ENCODE data around the gene C2.
"Not testable (repeated sequence)": the region's sequence is repeated elsewhere in the genome, so short reads cannot be mapped to it uniquely, and the experiment has no call there.

C2 gene

GRCh38 chr6:31989363-31989762 is 61.8 kb downstream of the C2 start:
- not testable (repeated sequence) for H3K4me3 ChIP-seq (ENCODE audit: low read depth in 1 of 5, low read length in 5 of 5); H3K9me3 ChIP-seq (ENCODE audit: control insufficient read depth in 5 of 5, low read length in 5 of 5); H3K27ac ChIP-seq (ENCODE audit: low read depth, low read length); H3K4me1 ChIP-seq (ENCODE audit: control insufficient read depth in 5 of 5, insufficient read depth in 5 of 5, low read length in 5 of 5); H3K9ac ChIP-seq (ENCODE audit: low read length in 5 of 5); H3K27me3 ChIP-seq (ENCODE audit: control insufficient read depth in 5 of 5, insufficient read depth in 4 of 5, low read length in 5 of 5); H3K36me3 ChIP-seq (ENCODE audit: control insufficient read depth in 5 of 5, insufficient read depth in 5 of 5, low read length in 5 of 5)

- H3K9ac ChIP-seq (ENCODE audit: low read length in 5 of 5); H3K9me3 ChIP-seq (ENCODE audit: control insufficient read depth in 5 of 5, low read length in 5 of 5); H3K4me3 ChIP-seq (ENCODE audit: low read depth in 1 of 5, low read length in 5 of 5); H3K27me3 ChIP-seq (ENCODE audit: control insufficient read depth in 5 of 5, insufficient read depth in 4 of 5, low read length in 5 of 5); H3K4me1 ChIP-seq (ENCODE audit: control insufficient read depth in 5 of 5, insufficient read depth in 5 of 5, low read length in 5 of 5); H3K36me3 ChIP-seq (ENCODE audit: control insufficient read depth in 5 of 5, insufficient read depth in 5 of 5, low read length in 5 of 5); H3K27ac ChIP-seq (ENCODE audit: low read depth, low read length): not testable (repeated sequence)
These were observed 66.9 kb downstream of the C2 start for GRCh38 chr6:31994421-31994820.
